T-helper 9 cell (primary cell): ENCODE measurements around the gene GAGE12E.
A peak's percentile ranks its signal among the peaks of the same experiment; 100 is the strongest.
"Not testable (repeated sequence)": the region's sequence is repeated elsewhere in the genome, so short reads cannot be mapped to it uniquely, and the experiment has no call there.

ENCODE experiments used
- DNase-seq: peaks from one replicate; pipeline ENCODE4 v3.0.0-alpha.2; 2020
- total RNA-seq, 2 donors: gene quantifications; one replicate each; lab custom pipeline; 2026; lab: John Stamatoyannopoulos, UW

The GAGE12E gene
- total RNA-seq: 0 reads per million in 2 donors

DNA sequence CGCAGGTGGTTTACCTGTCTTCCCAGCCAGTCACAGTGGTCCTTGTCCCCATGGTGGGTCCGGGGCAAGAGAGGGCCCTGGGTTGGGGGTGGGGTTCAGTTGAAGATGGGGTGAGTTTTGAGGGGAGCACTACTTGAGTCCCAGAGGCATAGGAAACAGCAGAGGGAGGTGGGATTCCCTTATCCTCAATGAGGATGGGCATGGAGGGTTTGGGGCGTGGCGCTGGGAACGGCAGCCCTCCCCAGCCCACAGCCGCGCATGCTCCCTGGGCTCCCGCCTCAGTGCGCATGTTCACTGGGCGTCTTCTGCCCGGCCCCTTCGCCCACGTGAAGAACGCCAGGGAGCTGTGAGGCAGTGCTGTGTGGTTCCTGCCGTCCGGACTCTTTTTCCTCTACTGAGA lies at the start of gene GAGE12E:
Gene GAGE12E, plus strand, starts transcription at position 301 of the 400 bp plus-strand sequence. CDS start 1,155 bp downstream, outside the sequence.
- not testable (repeated sequence) for DNase-seq

DNA sequence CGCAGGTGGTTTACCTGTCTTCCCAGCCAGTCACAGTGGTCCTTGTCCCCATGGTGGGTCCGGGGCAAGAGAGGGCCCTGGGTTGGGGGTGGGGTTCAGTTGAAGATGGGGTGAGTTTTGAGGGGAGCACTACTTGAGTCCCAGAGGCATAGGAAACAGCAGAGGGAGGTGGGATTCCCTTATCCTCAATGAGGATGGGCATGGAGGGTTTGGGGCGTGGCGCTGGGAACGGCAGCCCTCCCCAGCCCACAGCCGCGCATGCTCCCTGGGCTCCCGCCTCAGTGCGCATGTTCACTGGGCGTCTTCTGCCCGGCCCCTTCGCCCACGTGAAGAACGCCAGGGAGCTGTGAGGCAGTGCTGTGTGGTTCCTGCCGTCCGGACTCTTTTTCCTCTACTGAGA lies 19.2 kb upstream of the GAGE12E start, which contains the start of gene GAGE12C:
Gene GAGE12C, plus strand, starts transcription at position 301 of the 400 bp plus-strand sequence. CDS start 1,155 bp downstream, outside the sequence.
- DNase-seq: not testable (repeated sequence)

- not testable (repeated sequence) for DNase-seq
Measured at GRCh38 chrX:49541433-49541832, 9.7 kb upstream of the GAGE12E start, which contains the start of gene GAGE12D. Gene GAGE12D (plus strand): TSS chrX:49541733. CDS start chrX:49542888, 1,155 bp downstream.

DNA sequence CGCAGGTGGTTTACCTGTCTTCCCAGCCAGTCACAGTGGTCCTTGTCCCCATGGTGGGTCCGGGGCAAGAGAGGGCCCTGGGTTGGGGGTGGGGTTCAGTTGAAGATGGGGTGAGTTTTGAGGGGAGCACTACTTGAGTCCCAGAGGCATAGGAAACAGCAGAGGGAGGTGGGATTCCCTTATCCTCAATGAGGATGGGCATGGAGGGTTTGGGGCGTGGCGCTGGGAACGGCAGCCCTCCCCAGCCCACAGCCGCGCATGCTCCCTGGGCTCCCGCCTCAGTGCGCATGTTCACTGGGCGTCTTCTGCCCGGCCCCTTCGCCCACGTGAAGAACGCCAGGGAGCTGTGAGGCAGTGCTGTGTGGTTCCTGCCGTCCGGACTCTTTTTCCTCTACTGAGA lies 9.5 kb downstream of the GAGE12E start, which contains the start of gene GAGE12F:
Gene GAGE12F, plus strand, starts transcription at position 301 of the 400 bp plus-strand sequence. CDS start 1,155 bp downstream, outside the sequence.
- DNase-seq: not testable (repeated sequence)

GRCh38 chrX:49568728-49569127 lies 17.6 kb downstream of the GAGE12E start:
- DNase-seq: not testable (repeated sequence)

GRCh38 chrX:49569152-49569551 lies 18.1 kb downstream of the GAGE12E start:
- not testable (repeated sequence) for DNase-seq

DNA sequence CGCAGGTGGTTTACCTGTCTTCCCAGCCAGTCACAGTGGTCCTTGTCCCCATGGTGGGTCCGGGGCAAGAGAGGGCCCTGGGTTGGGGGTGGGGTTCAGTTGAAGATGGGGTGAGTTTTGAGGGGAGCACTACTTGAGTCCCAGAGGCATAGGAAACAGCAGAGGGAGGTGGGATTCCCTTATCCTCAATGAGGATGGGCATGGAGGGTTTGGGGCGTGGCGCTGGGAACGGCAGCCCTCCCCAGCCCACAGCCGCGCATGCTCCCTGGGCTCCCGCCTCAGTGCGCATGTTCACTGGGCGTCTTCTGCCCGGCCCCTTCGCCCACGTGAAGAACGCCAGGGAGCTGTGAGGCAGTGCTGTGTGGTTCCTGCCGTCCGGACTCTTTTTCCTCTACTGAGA lies 19.0 kb downstream of the GAGE12E start, which contains the start of gene GAGE12G:
Gene GAGE12G, plus strand, starts transcription at position 301 of the 400 bp plus-strand sequence. CDS start 1,155 bp downstream, outside the sequence.
- not testable (repeated sequence) for DNase-seq

DNA sequence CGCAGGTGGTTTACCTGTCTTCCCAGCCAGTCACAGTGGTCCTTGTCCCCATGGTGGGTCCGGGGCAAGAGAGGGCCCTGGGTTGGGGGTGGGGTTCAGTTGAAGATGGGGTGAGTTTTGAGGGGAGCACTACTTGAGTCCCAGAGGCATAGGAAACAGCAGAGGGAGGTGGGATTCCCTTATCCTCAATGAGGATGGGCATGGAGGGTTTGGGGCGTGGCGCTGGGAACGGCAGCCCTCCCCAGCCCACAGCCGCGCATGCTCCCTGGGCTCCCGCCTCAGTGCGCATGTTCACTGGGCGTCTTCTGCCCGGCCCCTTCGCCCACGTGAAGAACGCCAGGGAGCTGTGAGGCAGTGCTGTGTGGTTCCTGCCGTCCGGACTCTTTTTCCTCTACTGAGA lies 28.6 kb downstream of the GAGE12E start, which contains the start of gene GAGE12H:
Gene GAGE12H, plus strand, starts transcription at position 301 of the 400 bp plus-strand sequence. CDS start 1,155 bp downstream, outside the sequence.
- not testable (repeated sequence) for DNase-seq

- not testable (repeated sequence) for DNase-seq
Measured at GRCh38 chrX:49589196-49589595, 38.1 kb downstream of the GAGE12E start, which contains the start of gene GAGE2A. Gene GAGE2A (plus strand): TSS chrX:49589496. CDS start chrX:49590651, 1,155 bp downstream.

DNA sequence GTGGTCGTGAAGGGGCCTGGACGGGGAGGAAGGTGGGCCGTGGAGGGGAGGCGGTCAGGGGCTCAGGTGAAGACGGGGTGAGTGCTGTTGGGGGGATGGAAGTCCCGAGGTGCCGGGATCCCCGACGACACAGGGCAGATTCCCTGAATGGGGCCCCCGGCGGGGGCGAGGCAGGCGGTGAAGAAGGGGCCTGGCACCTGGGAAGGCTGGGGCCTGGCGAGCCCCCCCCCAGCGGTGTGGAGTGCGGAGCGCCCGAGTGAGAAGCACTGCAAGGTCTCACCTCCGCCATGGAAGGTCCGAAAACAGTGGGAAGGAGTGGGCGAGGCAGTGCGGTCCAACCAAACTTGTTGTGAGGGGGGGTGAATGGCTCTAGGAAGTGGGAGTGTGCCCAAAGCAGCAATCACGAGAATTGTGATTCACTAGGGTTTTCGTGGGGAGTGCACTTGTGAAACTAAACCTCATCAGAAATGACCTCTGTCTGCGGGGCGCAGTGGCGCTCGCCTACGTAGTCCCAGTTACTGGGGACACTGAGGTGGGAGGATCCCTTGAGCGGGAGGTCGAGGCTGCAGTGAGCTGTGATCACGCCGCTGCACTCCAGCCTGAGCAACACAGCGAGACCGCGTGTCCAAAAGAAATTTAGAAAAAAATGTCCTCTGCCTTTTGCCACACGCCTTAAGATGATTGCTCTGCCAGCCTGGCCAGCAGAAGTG lies 38.8 kb downstream of the GAGE12E start:
- DNase-seq: peak; percentile 2

DNA sequence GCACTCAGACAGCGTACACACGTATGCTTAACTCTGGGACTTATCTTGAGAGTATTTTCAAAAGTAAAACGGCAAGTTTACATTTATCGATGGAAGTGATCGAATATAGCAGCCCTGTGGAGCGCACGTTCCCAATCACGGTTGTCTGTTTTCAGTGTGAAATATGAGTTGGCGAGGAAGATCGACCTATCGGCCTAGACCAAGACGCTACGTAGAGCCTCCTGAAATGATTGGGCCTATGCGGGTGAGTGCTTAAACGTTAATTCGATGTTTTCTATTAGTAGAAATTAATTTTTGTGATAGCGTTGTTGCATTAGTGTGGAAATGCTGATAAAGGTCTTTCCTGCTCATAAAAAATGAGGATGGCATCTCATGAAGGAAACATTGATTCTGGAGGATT lies 39.4 kb downstream of the GAGE12E start:
- DNase-seq: not testable (repeated sequence)

DNA sequence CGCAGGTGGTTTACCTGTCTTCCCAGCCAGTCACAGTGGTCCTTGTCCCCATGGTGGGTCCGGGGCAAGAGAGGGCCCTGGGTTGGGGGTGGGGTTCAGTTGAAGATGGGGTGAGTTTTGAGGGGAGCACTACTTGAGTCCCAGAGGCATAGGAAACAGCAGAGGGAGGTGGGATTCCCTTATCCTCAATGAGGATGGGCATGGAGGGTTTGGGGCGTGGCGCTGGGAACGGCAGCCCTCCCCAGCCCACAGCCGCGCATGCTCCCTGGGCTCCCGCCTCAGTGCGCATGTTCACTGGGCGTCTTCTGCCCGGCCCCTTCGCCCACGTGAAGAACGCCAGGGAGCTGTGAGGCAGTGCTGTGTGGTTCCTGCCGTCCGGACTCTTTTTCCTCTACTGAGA lies 47.6 kb downstream of the GAGE12E start, which contains the start of gene GAGE1:
Gene GAGE1, plus strand, starts transcription at position 301 of the 400 bp plus-strand sequence. CDS start 1,155 bp downstream, outside the sequence.
- not testable (repeated sequence) for DNase-seq
